Occipital lobe (tissue), 2 donors: Measurements from ENCODE around the gene CPAMD8. TPM values are rescaled to one million over a fixed set of nuclear protein-coding genes. Genes with fewer than 3 reads are reported as not detected.
"Not testable (repeated sequence)": the region's sequence is repeated elsewhere in the genome, so short reads cannot be mapped to it uniquely, and the experiment has no call there.

Experiments used
- DNase-seq: peaks from one replicate; lab custom pipeline; 2025; lab: John Stamatoyannopoulos, UW
- total RNA-seq: library from RNA; depleted of rRNA; stranded (reverse); fragments of >200 nt; gene quantifications from one replicate; pipeline ENCODE4 v1.2.3, GENCODE V29; 2014

Gene CPAMD8
- total RNA-seq, 1 donor from 2014 or later = 7.8 TPM

DNA sequence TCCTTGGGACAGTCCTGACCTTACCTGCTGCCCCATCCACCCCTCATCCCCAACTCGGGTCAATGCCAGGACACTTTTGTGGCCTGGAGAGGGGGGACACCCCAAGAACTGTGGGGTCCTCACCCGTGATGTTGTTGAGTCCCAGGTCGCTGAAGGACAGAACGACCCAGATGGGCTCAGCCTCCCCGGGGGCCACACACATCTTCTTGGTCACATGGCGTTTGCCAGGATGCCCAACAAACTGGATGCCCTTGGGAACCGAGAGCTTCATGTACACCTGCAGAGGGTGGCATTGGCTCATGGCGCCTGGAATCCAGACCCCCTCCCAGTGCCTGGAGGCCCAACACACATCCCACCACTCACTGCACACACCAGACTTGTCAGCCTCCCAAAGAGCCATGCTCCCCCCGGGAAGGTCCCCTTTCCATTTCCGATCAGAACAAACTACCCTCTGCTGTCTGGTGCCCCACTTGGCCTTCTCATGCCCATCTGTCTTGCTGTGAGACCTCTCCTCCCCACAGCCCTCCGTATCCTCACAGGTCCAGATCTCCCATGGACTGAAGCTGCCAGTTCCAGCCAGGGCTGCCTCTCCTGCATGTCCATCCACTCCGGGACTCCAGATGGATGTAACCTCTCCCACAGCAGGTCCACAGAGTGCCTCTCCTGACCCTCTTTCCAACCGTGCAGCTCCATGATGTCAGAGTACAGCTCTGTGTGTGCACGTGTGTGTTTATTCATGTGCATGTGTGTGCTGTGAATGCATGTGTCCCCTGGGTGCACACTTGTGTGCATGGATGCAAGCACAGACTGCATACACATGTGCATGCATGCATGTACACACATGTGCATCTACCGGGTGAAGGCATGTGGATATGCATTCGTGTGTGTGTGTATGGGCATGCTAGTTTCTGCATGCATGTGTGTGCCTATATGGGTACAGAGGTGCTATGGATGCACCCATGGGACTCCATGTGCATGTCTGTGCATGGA lies 79.4 kb downstream of the CPAMD8 start:
- DNase-seq = no peak

DNA sequence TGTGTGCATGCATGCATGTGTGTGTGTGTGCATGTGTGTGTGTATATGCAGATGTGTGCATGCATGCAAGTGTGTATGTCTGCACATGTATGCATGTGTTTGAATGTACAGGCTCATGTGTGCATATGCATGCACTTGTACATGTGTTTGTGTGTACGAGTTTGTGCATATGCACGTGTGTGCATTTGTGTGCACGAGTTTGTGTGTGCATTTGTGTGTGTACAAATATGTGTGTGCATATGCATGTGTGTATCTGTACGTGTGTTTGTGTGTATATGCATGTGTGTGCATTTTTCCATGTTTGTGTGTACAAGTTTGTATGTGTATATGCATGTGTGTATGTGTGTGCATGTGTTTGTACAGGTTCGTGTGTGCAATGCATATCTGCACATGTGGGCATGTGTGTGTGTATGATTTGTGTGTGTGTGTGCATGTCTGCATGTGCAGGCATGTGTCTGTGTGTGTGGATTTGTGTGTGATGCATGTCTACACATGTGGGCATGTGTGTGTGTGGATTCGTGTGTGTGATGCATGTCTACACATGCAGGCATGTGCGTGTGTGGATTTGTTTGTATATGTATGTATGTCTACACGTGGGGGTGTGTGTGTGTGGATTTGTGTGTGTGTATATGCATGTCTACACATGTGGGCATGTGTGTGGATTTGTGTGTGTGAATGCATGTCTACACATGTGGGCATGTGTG lies 80.7 kb downstream of the CPAMD8 start:
- no peak for DNase-seq

DNA sequence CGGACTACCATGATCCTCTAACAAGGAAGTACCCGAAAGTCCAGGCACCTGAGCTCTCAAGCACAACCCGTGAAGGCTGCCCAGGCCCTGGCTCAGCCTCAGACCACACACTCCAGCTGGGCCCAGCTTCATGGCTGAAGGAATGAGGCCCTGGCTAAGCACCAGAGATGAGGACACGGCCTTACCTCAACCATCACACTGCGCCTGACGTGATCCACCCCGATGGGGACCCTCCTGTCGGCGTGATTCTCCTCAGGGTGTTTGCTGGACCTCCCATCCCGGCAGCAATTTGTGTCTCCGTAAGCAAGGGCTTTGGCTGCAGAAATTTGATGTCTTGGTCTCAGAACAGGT lies 81.3 kb downstream of the CPAMD8 start:
- DNase-seq = no peak

DNA sequence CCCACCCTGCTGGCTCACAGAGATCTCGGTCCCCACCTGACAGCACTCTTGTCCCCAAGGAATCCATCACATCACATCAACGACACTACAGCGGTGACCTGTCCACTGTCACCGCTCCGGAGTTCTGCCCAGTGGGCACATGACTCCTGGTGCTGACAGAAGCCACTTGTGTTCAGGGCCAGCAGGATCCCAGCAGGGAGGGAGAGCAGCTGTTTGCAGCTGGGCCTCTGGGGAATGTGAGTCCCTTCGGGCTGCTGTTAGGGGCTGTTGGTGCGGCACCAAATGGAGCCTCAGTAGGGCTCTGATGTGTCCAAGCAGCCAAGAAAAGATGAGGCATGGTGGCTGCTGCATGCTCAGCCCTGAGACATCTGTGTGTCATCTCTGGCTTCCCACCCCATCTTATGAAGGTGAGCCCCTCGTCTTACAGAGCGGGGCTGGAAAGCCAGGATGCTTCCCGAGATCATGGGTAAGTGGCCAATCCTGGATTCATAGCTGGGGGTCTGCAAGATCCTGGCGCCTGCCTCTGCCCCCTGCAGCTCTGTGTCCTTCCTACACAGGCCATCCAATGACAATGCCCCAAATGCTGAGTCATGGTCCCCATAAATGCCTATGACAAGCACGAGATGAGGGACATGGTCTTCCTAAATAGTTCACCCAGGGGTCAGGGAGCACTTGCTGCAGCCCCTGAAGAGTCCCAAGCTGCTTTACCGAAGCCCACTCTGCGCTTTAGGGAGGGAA lies 81.8 kb downstream of the CPAMD8 start:
- DNase-seq = no peak

DNA sequence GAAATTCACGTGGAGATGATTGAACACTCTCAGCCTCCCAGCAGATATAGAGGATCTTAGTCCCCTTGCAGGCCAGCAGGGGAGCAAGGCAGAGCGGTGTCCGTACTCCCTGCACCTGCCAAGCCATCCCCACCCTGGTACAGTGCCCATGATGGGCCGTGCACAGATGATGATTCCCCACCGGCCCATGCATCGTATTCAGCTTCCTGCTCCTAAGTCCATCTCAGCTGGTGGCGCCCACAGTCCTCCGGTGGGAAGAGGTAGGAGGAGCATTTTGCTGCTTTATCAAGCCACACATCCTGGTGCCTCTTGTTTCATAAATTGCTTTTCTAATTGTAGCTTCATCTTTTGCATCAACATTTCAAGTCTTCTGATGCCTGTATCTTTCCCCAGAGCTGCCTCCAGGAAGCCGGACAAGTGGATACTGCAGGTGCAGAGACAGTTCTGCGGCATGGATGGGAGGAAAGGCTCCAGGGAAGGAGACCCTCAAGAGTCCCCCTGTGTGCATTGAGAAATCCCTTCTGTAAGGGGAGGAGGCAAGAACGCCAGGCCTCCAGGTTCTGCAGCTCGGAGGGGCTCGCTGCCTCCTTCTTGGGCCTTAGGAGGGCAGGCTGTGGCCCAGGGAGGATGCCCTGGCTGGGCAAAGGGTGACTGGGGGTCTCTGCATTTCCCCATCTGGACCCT lies 82.5 kb downstream of the CPAMD8 start:
- DNase-seq = no peak

DNA sequence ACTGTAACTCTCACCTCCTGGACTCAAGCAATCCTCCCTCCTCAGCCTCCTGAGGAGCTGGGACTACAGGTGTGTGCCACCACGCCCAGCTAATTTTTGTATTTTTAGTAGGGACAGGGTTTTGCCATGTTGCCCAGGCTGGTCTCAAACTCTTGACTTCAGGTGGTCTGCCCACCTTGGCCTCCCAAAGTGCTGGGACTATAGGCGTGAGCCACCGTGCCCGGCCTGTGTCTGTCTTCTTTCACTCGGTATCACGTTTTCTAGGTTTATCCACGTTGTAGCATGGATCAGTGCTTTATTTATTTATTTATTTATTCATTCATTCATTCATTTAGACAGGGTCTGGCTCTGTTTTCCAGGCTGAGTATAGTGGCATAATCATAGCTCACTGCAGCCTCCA lies 83.5 kb downstream of the CPAMD8 start:
- DNase-seq = not testable (repeated sequence)

DNA sequence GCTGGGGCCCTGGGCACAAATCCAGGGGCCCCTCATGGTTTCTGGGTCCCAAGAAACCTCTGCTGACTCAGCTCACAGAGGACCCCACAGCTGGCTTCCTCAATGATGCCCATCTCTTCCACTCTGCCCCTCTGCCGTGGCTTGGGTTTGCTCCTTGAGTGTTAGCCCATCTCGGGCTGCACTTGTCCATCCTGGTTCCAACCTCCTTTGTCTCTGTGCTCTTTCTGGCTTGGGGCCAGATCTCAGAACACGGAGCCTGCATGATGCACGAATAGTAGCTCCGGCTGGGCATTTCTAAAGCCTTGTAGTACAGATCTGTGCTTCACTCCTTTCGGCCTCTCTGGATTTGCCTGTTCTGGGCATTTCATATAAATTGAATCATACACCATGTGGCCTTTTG lies 84.0 kb downstream of the CPAMD8 start:
- DNase-seq = no peak

DNA sequence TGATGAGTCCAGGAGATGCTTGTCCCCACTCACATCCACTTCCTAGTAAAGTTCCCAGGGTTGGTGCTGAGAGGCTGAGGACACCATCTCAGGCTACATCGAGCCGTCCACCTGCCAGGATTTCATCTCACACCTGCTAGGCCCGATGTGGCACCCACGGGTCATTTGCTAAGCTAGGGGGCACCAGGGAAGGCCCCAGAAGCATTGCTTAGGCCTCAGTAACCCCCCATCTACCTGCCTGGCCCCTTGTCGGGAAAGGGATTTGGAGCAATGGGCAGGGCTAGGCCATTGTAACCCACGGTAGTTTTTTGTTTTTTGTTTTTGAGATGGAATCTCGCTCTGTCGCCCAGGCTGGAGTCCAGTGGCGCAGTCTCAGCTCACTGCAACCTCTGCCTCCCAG lies 86.0 kb downstream of the CPAMD8 start:
- no peak for DNase-seq

DNA sequence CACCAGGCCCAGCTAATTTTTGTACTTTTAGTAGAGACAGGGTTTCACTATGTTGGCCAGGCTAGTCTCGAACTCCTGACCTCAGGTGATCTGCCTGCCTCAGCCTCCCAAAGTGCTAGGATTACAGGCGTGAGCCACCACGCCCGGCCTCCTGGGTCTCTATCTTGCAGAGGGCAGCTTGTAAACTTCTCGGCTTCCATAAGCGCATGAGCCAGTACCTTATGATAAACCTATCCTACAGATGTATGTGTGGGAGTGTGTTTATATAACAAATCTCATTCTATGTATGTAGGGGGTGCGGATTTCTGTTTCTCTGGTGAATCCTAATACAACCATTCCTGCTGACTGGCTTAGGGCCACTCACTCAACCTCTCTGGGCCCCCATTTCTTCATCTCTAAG lies 86.5 kb downstream of the CPAMD8 start:
- DNase-seq = not testable (repeated sequence)

DNA sequence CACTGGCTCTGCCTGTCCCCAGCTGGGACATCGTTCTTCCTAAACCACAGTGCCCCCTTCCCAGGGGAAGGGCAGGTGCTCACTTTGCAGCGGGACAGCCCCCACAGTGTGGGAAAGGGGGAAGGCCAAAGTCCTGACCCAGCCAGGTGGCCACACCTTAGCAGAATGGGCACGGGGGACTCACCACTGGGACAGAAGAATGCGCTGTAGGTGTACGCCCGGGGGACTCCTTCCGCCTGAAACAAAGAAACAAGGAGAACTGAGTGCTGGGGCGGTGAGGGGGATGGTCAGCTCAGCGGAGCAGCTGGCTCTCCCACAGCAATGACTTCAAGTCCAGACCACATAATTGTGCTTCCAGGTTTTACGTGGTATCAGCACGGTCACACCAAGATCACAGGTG lies 88.4 kb downstream of the CPAMD8 start:
- DNase-seq = no peak

DNA sequence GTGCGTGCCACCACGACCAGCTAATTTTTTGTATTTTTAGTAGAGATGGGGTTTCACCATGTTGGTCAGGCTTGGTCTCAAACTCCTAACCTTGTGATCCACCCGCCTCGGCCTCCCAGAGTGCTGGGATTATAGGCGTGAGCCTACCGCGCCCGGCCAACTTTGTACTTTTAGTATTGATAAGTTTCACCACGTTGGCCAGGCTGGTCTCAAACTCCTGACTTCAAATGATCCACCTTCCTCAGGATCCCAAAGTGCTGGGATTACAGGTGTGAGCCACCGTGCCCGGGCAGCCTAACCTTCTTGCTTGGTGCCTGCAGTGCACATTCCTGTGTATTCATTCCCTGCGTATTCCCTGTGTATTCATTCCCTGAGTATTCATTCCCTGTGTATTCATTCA lies 88.8 kb downstream of the CPAMD8 start:
- not testable (repeated sequence) for DNase-seq

DNA sequence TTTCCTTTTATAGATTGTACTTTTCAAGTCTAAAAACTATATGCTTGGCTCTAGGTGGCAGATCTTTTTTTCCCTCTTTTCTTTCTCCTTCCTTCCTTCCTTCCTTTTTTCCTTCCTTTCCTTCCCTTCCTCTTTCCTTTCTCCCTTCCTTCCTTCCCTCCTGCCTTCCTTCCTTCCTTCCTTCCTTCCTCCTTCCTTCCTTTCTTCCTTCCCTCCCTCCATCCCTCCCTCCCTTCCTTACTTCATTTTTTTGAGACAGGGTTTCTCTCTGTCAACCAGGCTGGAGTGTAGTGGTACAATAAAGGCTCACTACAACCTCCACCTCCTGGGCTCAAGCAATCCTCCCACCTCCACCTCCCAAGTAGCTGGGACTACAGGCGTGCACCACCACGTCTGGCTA lies 89.7 kb downstream of the CPAMD8 start:
- no peak for DNase-seq

DNA sequence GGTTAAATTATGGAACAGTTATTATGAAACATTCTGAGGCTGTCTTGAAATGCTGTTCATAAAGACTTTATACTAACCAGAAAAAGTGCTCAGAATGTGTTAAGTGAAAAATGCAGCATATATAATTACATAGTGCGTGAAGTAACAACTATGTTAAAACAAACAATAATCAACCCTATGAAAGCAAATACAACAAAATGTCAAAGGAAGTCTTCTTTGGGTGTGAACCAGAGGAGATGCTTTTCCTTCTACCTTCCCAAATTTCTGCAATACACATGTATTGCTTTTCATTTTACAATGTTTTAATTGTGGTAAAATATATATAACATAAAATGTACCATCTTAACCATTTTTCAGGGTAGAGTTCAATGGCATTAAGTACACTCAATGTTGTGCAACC lies 92.1 kb downstream of the CPAMD8 start:
- DNase-seq = no peak

DNA sequence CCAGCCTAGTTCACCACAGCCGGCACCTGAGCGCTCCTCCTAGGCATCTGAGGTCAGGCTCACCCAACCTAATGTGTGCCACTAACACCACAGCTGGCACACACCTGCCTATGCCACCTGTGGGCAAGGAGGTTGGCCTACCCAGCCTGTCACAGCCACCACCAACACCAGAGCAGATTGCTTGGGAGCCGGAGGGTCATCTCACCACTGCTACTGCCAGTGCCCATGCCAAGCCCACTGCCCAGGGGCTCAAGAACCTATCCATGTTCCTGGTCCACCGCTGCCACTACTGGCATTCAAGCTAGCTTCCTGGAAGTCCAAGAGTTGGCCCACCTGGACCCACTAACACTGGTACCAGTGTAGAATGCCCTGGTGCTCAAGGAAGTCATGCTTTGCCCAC lies 95.3 kb downstream of the CPAMD8 start:
- DNase-seq = no peak

DNA sequence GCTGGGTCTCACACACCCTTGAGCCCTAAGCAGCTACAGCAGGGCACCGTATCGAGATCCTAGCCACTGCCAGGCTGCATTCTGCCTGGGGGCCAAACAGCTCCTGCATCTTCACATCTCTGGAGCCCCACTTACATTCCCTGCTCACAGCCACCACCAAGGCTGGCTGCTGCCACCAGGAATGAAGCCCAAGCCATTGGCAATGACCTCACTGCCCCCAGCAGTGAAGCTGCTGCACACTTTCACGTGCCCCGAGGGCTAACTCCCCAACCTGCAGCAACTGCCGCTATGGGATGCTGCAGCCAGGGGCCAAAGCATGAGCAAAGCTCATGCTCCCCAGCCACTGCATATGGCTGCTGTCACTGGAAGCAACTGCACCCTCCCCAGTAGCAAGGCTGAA lies 95.9 kb downstream of the CPAMD8 start:
- no peak for DNase-seq

DNA sequence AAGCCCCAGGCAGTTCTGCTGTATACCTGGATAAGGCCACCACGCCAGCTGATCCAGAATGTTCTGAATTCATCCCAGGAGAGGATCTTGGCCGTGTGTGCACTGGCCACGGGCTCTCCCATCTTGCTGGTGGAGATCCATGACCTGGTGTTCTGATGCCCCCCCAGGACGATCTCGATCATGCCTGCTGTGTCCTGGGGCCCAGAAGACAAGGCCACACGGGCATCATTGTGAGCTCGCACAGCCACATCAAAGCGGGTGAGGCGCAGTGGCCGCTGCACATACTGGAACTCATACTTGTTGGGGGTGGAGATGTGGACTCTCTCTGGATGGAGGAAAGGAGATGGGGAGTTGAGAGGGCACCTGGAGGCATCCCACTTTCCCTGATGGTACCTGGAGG lies 97.7 kb downstream of the CPAMD8 start:
- no peak for DNase-seq

DNA sequence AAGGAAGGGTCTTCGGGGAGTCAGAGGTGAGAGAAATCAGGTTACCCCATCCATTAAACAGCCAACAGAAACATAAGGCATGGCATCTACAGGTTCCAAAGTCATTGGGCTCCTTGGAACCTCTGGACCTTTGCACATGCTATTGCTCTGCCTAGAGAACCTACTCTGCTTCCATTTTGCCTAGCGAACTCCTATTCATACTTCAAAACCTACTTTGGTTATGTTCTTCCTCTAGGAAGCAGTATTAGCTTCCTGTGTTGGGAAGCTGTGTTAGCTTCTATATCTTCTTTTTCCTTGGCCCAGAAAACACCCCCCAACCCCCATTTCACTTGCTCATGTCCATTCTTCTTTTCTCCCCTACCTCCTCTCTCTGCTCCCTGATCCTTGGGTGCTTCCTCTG lies 98.3 kb downstream of the CPAMD8 start:
- DNase-seq = no peak

DNA sequence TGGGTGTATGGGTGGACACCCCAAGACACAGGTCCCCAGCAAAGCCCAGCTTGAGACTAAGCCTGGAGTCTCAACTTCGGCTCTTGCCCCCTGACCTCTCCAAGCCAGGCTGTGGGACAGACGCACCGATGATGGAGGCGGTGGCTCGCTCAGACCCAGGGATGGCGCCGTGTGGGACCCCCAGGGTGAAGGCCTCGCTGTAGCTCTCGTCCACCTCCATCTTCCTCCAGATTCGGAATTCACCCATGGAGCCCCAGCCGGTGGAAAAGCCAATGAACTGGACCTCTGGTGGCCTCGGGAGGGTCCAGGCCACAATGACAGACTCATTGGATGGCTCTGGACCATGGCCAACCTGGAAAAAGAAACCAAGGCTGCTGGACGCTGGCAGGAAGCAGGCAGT lies 98.7 kb downstream of the CPAMD8 start:
- DNase-seq = no peak

DNA sequence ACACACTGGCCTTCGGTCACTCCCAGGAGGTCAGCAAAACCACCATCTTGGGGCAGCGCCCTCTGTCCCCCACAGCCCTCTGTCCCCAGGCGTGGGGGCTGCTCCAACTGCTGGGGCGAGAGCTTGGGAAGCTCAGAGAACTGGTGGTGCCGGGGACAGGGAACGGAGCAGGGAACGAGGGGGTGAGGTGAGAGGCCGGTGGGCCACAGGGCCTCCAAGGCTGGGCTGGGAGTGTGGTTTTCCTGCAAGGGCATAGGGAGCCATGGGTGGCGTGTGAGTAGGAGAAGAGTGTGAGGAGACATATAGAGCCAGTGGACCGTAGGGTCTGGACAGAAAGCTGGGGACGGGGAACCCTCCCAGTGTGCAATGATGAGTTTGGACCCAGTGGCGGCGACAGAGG lies 103.7 kb downstream of the CPAMD8 start:
- no peak for DNase-seq

DNA sequence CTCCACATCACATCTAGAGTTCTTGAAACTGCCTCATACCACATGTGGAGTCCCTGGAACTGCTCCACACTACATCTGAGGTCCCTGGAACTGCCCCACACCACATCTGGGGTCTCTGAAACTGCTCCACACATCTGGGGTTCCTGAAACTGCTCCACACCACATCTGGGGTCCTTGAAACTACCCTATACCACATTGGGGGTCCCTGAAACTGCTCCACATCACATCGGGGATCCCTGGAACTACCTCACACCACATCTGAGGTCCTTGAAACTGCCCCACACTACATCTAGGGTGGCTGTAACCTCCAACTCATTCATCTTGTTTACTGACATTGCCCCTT lies 104.0 kb downstream of the CPAMD8 start:
- DNase-seq = no peak

DNA sequence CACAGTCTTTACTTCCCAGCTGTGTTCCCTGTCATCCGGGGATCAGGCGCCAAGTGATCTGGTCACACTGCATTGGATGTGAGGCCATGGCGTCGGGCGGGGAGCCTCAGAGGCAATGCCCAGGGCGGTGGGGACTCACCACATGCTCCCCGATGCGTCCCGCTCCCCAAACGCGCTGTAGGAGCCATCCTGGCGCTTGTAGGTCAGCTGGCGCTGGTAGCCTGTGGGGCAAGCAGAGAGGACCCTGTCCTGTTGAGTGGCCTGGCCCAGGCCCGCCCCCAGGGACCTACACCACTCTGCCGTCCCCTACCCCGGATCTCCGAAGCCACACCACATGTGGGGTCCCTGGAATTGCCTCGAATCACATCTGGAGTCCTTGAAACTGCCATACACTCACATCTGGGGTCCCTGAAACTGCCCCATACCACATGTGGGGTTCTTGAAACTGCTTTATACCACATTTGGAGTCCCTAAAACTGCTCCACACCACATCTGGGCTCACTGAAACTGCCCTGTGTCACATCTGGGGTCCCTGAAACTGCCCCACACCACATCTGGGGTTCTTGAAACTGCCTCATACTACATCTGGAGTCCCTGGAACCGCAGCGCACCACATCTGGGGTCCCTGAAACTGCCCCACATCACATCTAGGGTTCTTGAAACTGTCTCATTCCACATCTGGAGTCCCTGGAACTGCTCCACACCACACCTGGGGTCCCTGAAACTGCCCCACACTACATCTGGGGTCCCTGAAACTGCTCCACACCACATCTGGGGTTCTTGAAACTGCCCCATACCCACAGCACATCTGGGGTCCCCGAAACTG lies 104.6 kb downstream of the CPAMD8 start:
- DNase-seq = no peak
